IPS DF 6.9 (cell line): ENCODE results near the gene BCO2.
"Not testable (repeated sequence)": the region's sequence is repeated elsewhere in the genome, so short reads cannot be mapped to it uniquely, and the experiment has no call there.

Source experiments
- DNase-seq: peaks from one replicate; pipeline ENCODE4 v3.0.0-alpha.2; 2013; ENCODE audit warnings: low read depth, low spot score
- H3K27ac ChIP-seq: one replicate; pipeline ENCODE4 v1.5.1; 2013; ENCODE audit warnings: low read length, control low read depth
- H3K27me3 ChIP-seq: 2 replicates; pipeline ENCODE4 v1.6.1; 2013; ENCODE audit warnings: mild to moderate bottlenecking, low read length; ENCODE audit not compliant: control insufficient read depth, insufficient read depth
- H3K36me3 ChIP-seq: 2 replicates; pipeline ENCODE4 v1.6.1; 2013; ENCODE audit warnings: low read length; ENCODE audit not compliant: control insufficient read depth, insufficient read depth
- H3K4me1 ChIP-seq: 2 replicates; pipeline ENCODE4 v1.6.1; 2013; ENCODE audit warnings: low read length; ENCODE audit not compliant: control insufficient read depth, insufficient read depth
- H3K4me3 ChIP-seq: 2 replicates; pipeline ENCODE4 v1.5.1; 2013; ENCODE audit warnings: mild to moderate bottlenecking, low read length
- H3K9me3 ChIP-seq: 2 replicates; pipeline ENCODE4 v1.6.1; 2013; ENCODE audit warnings: low read length, inconsistent platforms; ENCODE audit not compliant: control insufficient read depth, insufficient read depth
- WGBS: extraction: QIAGEN DNeasy Blood & Tissue Kit; methylation state at CpG from one replicate; pipeline ENCODE4 v1.1.7; 2013; ENCODE audit warnings: mixed read lengths, missing lambda C conversion rate; ENCODE audit not compliant: insufficient read length, insufficient coverage; 5-methylcytosine and 5-hydroxymethylcytosine counted together

The BCO2 gene

DNA sequence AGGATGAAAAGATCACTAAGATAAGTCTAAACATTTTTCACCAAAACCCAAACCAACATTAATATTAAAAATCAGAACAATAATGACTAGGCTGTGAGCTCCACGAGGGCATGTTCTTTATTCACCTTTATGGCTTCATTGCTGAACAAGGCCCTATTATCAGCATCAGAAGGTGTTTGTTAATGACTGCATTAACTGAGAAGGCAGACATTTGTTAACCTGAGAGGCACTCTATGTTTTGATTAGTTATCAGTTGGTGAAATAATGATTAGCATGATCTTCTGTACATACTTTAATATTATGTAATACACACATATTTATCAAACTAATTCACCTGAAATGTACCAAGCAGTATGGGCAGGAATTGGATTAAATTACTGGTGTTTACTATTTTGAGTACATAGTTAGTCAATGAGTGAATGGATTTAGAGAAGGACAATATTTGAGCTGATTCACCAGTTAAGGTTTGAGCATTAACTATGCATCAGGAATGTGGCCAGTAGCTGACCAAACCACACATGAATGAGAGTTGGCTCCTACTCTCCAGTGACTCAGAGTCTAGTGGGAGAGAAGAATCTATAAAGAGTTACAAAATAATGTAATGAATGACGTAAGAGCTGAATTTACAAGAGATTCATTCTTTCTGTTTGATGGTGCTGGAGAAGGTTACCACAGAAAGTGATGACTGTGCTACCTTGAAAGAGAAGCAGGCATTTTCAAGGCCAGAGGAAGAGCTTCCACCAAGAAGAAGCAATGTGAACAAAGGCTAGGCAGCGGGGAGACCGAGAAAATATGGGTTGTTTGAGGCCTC lies 18.2 kb upstream of the BCO2 start:
- H3K36me3 ChIP-seq = no peaks in the 10 kb centered on the region
- H3K4me1 ChIP-seq = no peaks in the 10 kb centered on the region
- H3K4me3 ChIP-seq = no peak overlapping the region
- no CpG with 5 or more reads among the region's 4 CpGs for WGBS
- DNase-seq = no peak
- H3K27ac ChIP-seq = no peak overlapping the region
- no peaks in the 10 kb centered on the region for H3K27me3 ChIP-seq
- no peaks in the 10 kb centered on the region for H3K9me3 ChIP-seq

DNA sequence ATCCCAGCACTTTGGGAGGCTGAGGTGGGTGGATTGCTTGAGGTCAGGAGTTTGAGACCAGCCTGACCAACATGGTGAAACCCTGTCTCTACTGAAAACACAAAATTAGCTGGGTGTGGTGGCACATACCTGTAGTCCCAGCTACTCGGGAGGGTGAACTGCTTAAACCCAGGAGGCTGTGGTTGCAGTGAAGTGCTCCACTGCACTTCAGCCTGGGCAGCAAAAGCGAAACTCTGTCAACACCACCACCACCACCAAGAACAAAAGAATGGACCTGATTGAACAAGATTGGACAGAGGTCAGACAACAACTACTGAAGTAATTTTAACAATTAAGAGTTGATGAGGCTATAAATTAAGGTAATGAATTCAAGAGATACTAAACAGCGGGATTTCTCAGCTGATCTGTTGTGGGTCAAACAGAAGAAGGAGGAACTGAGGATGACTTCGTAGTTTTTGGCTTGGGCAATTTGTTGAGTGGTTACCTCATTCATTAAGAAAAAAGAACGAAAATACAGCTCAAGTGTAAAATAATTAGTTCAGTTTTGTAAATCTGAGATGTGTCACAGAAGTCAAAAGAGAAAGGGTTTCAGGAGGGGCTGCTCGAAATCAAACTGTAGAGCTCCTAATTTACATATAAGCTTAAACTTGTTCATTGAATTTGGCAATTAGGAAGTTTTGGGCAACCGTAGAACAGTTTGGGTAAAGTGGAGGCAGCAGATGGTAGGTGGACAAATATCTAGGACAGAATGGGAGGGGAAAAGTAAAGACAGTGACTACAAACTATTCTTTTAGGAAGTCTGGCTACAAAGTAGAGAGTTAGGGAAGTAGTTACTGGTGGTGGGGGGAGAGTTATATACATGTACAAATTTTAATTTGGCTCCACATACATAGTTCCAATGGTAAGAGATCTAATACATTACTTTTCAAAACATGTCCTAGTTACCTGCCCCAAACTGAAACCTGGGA lies 15.9 kb upstream of the BCO2 start:
- WGBS = no CpG with 5 or more reads among the region's 7 CpGs
- no peak for DNase-seq
- 0 out of 2 replicates have a peak, but pooled peaks cover 1% of the 10 kb centered on the region for H3K4me1 ChIP-seq
- H3K9me3 ChIP-seq = no peaks in the 10 kb centered on the region
- H3K27me3 ChIP-seq = no peaks in the 10 kb centered on the region
- H3K27ac ChIP-seq = no peak overlapping the region
- H3K4me3 ChIP-seq = no peak overlapping the region
- no peaks in the 10 kb centered on the region for H3K36me3 ChIP-seq

DNA sequence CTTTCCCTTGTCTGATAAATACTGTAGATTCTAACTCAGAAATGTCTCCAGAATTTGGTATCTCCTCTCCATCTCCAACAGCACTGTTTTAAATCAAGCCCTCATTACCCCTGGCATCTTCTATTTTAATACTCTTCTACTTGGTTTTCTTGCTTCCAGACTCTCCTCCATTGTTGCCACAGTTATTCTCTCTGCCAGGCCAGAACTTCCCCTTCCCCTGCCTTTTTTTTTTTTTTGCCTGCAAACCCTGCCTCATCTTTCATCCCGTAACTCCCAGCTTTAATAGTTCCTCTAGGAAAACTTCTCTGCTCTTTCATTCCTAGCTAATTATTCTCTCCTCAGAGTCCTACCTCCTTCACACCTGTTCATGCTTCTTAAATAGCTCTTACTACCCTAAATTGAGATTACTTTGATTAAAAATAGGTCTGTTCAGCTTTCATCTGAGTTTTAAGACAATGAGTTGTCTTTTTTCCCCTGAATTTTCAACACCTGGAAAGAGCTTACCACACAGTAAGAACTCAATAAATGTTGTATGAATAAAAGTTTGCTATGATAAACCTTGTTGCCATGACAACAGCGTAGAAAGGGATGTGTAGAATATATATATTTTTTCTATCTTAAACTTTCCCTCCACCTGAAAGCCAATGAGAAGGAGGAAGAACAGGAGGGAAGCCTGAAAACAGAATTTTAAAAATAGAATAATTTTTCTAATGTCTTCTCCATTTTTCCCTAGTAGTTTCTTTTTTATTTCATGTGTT lies 15.0 kb upstream of the BCO2 start:
- Histone ChIP-seq H3K36me3 (no peaks in the 10 kb centered on the region), H3K27me3 (no peaks in the 10 kb centered on the region), H3K27ac (no peak overlapping the region), H3K4me3 (no peak overlapping the region), H3K4me1 (0 out of 2 replicates have a peak, but pooled peaks cover 1% of the 10 kb centered on the region), H3K9me3 (no peaks in the 10 kb centered on the region)
- no CpG with 5 or more reads among the region's 2 CpGs for WGBS
- no peak for DNase-seq

DNA sequence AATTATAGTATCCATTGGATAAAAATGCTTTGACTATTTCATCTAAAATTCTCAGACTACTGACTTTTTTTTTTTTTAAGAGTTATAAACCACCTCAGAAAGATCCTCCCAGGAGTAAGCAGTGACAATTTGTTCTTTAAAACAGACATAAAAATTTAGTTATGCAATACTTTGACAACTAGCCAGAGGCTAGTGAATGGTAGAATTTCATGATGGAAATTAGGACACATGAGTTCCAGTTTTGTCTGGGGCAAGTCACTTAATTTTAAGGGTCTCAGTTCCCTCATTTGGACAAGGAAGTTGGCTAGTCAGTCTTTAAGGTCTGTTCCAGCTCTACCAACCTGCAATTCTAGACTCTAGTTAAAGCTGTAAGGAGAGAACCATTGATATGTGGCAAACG lies 14.3 kb upstream of the BCO2 start:
- Histone ChIP-seq H3K36me3 (no peaks in the 10 kb centered on the region), H3K27me3 (no peaks in the 10 kb centered on the region), H3K4me3 (no peak overlapping the region), H3K27ac (no peak overlapping the region), H3K9me3 (no peaks in the 10 kb centered on the region), H3K4me1 (0 out of 2 replicates have a peak, but pooled peaks cover 1% of the 10 kb centered on the region)
- DNase-seq = no peak
- WGBS = no CpG with 5 or more reads among the region's 1 CpG

DNA sequence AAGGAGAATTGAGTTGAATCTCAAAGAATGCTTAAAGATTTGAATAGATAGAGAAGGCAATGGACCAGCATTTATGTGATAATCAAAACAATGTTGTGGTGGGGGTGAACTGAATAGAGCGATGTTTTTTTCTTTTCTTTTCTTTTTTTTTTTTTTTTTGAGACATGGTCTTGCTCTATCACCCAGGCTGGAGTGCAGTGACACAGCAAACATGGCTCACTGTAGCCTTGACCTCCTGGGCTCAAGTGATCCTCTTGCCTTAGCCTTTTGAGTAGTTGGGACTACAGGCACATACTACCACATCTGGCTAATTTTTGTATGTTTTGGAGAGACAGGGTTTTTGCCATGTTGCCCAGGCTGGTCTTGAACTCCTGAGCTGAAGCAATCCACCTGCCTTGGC lies 13.1 kb upstream of the BCO2 start:
- H3K27ac ChIP-seq, DNase-seq, H3K4me3 ChIP-seq: not testable (repeated sequence)

DNA sequence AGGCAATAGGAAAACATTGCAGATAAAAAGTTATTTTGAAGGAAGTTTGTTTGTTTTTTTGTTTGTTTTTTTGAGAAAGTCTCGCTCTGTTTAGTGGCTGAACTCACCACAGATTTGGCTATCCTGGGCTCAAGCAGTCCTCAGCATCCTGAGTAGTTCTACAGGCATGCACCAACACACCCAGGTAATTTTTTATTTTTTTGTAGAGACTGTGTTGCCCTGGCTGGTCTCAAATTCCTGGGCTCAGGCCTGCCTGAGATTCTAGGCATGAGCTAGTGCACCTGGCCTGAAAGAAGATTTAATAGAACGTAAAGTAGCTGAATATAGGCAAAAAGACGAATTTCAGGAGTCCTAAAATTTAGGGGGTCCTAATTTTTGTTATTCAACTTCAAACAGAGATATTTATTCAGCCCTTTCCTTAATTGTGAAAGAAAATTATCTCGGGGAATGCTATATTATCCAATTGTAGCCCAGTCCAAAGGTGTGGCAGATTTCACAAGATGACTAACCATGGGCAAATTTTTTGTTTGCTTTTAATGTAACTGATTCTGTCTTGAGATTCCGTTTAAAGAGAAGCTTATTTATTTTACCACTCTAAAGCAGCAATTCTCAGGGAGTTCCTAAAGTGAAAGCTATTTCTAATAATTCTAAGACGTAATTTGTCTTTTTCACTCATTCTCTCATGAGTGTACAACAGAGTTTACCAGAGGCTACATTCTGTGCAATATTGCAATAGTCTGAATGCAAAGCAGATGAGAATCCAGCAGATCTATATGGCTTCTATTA lies 12.4 kb upstream of the BCO2 start:
- Histone ChIP-seq H3K27ac (no peak overlapping the region), H3K27me3 (no peaks in the 10 kb centered on the region), H3K4me1 (0 out of 2 replicates have a peak, but pooled peaks cover 1% of the 10 kb centered on the region), H3K4me3 (no peak overlapping the region), H3K9me3 (no peaks in the 10 kb centered on the region), H3K36me3 (no peaks in the 10 kb centered on the region)
- no peak for DNase-seq
- no CpG with 5 or more reads among the region's 6 CpGs for whole genome bisulfite sequencing

More for the DNA sequence above, 13.1 kb upstream of the BCO2 start:
- H3K4me1 ChIP-seq, H3K9me3 ChIP-seq, H3K27me3 ChIP-seq, H3K36me3 ChIP-seq: not testable (repeated sequence)
- WGBS = no CpG with 5 or more reads among the region's 1 CpG

DNA sequence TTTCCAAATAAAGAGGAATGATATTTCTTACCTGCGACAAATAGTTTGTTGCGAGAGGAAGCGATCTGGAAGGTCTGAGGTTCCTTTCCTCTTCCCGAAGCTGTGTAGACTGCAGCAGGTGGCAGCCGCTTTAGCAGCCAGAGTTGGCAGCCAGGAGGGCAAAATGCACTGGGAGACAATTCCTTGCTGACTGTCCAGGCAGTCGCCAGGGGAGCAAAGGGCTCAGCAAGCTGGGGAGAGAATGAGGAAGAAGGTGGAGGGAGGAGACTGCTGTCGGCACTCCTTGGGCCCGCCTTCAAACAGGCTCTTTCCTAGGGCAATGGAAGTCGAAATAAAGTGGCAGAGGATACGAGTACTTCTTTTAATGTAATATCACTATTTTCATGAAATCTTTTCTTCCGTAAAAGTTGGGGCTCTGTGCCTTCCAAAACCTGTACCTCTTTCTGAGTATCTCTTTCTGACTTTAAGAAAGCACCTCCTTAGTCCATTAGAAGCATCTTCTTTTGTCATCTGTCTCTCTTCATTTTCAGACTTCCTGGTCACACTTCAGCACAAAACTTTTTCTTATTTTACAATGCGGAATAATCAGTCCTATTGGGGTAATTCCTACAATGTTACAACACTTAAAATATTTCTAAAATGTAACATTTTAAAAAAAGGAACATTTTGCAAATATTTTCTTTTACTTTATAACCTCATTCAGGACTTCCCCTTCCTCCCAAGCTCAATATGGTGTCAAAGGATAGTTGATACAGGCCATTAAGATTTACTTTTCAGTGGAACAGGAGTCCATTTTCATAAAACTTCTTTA lies 11.2 kb upstream of the BCO2 start, which contains the start of gene IL18:
IL18 (minus strand) TSS at position 220 of the 811 bp plus-strand sequence. CDS start 9,041 bp downstream, outside the sequence.
- Histone ChIP-seq H3K4me3 (no peak within 1 kb of the TSS), H3K4me1 (0 out of 2 replicates have a peak, but pooled peaks cover 1% of the 10 kb centered on the region), H3K9me3 (no peaks in the 10 kb centered on the region), H3K36me3 (no peaks in the 10 kb centered on the region), H3K27me3 (no peaks in the 10 kb centered on the region), H3K27ac (no peak within 1 kb of the TSS)
- no peak for DNase-seq
- no CpG with 5 or more reads among the region's 12 CpGs for WGBS

DNA sequence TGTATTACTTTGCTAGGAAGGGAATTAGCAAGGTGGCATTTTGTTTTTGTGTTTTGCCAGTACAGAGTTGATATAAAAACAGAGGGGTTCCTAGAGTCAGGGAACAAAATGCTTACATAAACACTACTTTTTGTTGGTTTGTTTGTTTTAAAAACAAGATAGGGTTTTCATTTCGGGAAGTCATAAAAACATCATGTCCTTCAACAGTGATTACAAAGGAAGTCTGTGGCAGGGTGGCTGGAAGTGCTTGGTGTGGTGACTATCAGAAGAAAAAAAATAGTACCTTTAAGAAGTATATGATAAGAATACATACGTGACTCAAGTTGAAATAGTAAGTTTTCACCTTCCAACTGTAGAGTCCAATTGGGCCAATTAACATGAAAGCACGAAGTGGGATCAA lies 10.3 kb upstream of the BCO2 start:
- Histone ChIP-seq H3K9me3 (no peaks in the 10 kb centered on the region), H3K36me3 (no peaks in the 10 kb centered on the region), H3K27ac (no peak overlapping the region), H3K4me3 (no peak overlapping the region), H3K4me1 (0 out of 2 replicates have a peak, but pooled peaks cover 1% of the 10 kb centered on the region), H3K27me3 (no peaks in the 10 kb centered on the region)
- no peak for DNase-seq
- no CpG with 5 or more reads among the region's 3 CpGs for WGBS

DNA sequence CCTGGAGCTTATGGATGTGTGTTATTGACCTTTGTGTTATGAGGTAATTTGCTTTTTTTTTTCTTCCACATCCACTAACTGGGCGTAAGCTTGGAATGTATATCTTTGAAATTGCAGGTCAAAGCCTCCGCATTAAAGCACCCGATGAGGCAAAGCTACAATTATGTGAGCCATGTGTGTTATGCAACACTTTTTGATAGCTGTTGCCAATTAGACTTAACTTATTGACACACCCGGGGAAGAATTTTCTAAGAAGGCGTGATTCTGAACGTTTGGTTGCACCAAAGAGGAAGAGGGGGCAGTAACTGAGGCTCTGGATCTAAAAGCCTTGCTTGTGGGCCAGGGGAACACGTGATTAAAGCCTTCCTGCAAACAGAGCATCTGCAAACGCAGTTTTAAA lies 8.8 kb upstream of the BCO2 start:
- no peak overlapping the region for H3K27ac ChIP-seq
- no CpG with 5 or more reads among the region's 8 CpGs for WGBS
- no peak for DNase-seq

More for the DNA sequence above, 8.8 kb upstream of the BCO2 start:
- Histone ChIP-seq H3K4me1 (0 out of 2 replicates have a peak, but pooled peaks cover 1% of the 10 kb centered on the region), H3K27me3 (no peaks in the 10 kb centered on the region), H3K9me3 (no peaks in the 10 kb centered on the region), H3K36me3 (no peaks in the 10 kb centered on the region), H3K4me3 (no peak overlapping the region)
